ENCODE results near the gene DPP6. TPM values are rescaled to one million over a fixed set of nuclear protein-coding genes. Genes with fewer than 3 reads are reported as not detected.

DPP6 gene
- total and polyA plus RNA-seq, 9 donors: 0.22 to 3.9 (median 1.3) TPM; not detected in 1

DNA sequence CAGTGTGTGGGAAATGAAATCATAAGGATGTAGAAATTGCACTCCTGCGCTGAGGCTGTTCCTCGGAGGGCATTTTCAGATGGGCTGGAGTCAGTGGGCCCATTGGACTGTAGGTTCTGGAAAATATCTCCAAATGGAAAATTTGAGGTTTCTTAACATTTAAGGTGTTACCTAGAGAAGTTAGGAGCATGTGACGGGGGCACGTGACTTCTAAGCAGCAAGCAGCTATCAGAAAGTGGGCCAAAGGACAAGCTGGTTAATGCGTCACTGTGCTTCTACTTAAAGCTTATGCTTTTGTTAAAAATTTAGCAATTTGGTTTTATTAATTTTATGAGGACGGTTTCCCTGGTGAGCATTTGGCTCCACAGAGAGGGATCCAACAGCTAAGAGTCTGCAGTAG is 298.7 kb downstream of the DPP6 start:
- no peak for DNase-seq
- WGBS, 3 donors: 79 to 89% (median 83%) methylated on average over 6 of the region's 6 CpGs
- no peak overlapping the region for H3K27ac ChIP-seq
- no peaks in the 10 kb centered on the region for H3K4me1 ChIP-seq (ENCODE audit: insufficient read depth)
- no peaks in the 10 kb centered on the region for H3K9me3 ChIP-seq
- TF ChIP-seq POLR2A (IDR thresholded peaks at IDR 0.05) (no peak), EP300 (IDR thresholded peaks at IDR 0.05) (no peak)
- TF ChIP-seq, protein P1, sequence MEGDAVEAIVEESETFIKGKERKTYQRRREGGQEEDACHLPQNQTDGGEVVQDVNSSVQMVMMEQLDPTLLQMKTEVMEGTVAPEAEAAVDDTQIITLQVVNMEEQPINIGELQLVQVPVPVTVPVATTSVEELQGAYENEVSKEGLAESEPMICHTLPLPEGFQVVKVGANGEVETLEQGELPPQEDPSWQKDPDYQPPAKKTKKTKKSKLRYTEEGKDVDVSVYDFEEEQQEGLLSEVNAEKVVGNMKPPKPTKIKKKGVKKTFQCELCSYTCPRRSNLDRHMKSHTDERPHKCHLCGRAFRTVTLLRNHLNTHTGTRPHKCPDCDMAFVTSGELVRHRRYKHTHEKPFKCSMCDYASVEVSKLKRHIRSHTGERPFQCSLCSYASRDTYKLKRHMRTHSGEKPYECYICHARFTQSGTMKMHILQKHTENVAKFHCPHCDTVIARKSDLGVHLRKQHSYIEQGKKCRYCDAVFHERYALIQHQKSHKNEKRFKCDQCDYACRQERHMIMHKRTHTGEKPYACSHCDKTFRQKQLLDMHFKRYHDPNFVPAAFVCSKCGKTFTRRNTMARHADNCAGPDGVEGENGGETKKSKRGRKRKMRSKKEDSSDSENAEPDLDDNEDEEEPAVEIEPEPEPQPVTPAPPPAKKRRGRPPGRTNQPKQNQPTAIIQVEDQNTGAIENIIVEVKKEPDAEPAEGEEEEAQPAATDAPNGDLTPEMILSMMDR (IDR thresholded peaks at IDR 0.05): no peak
- no peak overlapping the region for H3K4me3 ChIP-seq
- no peaks in the 10 kb centered on the region for H3K36me3 ChIP-seq
- intact Hi-C loops (cut with DNase I): no loop called here
- H3K27me3 ChIP-seq: no peaks in the 10 kb centered on the region

DNA sequence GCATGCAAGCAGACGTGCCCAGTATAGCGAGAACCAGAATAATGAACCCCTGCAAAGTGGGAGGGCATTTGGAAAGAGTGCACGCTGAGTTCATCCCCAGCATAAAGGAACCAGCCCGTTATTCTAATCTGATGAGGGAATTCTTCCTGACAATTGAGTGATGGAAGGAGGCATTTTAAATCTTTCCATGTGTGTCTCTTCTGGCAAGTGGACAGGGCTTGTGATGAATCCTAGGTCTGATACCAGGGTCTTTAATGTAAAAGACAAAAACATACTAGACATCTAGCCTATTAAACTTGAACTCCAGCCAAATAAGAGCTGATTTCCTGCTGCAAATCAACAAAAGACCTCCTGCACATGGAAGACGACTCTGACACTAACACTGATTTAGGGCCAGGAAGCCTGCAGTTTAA is 301.2 kb downstream of the DPP6 start:
- H3K27ac ChIP-seq: no peak overlapping the region
- no peaks in the 10 kb centered on the region for H3K4me1 ChIP-seq (ENCODE audit: insufficient read depth)
- H3K4me3 ChIP-seq: no peak overlapping the region
- 5 to 14% (median 8%) methylated on average over 5 of the region's 5 CpGs for WGBS, 3 donors
- no peaks in the 10 kb centered on the region for H3K36me3 ChIP-seq
- H3K9me3 ChIP-seq: no peaks in the 10 kb centered on the region
- no peaks in the 10 kb centered on the region for H3K27me3 ChIP-seq
- TF ChIP-seq EP300 (IDR thresholded peaks at IDR 0.05): no peak
- TF ChIP-seq POLR2A (IDR thresholded peaks at IDR 0.05): no peak
- TF ChIP-seq, protein P1 (IDR thresholded peaks at IDR 0.05): no peak
- intact Hi-C loops (cut with DNase I): no loop called here
- DNase-seq: no peak

DNA sequence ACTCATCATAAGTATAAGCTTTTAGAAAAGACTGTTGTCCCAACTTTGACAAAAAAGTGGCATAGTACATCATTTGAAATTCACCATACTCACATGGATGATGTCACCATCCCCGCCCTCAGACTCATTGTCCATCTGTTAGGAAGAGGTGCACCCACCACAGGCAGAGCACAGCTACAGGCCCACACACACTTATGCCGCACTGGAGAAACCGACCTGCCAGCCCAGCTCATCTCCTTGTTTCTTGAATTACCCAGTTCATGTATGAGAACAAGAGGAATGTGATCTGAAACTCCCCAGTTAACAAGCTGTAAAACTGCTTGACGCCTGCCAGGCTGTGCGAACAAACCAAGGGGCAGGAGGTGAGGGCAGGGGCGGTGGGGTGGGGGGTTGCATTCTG is 312.0 kb downstream of the DPP6 start:
- no peak for TF ChIP-seq POLR2A (IDR thresholded peaks at IDR 0.05)
- TF ChIP-seq EP300 (IDR thresholded peaks at IDR 0.05): no peak
- TF ChIP-seq, protein P1 (IDR thresholded peaks at IDR 0.05): no peak
- no peaks in the 10 kb centered on the region for H3K36me3 ChIP-seq
- H3K27ac ChIP-seq: no peak overlapping the region
- DNase-seq: no peak
- H3K27me3 ChIP-seq: no peaks in the 10 kb centered on the region
- H3K4me3 ChIP-seq: no peak overlapping the region
- intact Hi-C loops (cut with DNase I): no loop called here
- H3K9me3 ChIP-seq: no peaks in the 10 kb centered on the region
- WGBS, 3 donors: 48 to 66% (median 61%) methylated on average over 6 of the region's 6 CpGs
- no peaks in the 10 kb centered on the region for H3K4me1 ChIP-seq (ENCODE audit: insufficient read depth)

DNA sequence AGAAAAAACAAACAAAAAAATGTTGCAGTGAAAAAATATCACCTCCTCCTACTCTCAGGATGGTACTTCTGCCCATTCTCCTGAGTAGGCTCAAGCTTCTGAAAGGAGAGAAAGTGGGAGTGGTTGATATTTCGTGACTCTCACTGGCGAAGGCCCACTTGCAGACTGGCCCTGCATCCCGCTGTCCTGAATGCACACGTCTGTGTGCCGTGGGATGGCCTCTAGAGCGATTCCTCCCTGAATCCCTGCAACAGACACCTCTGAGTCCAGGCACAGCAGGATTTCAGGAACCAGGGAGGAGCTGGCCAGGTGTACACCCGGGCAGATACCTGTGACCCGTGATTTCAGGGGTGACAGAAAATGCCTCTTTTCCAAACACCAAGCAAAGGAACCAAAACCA is 319.2 kb downstream of the DPP6 start:
- Histone ChIP-seq H3K4me3 (no peak overlapping the region), H3K27me3 (no peaks in the 10 kb centered on the region), H3K27ac (no peak overlapping the region), H3K9me3 (no peaks in the 10 kb centered on the region), H3K4me1 (ENCODE audit: insufficient read depth) (no peaks in the 10 kb centered on the region), H3K36me3 (no peaks in the 10 kb centered on the region)
- intact Hi-C loops (cut with DNase I): no loop called here
- no peak for DNase-seq
- whole genome bisulfite sequencing, 3 donors: 65 to 71% (median 69%) methylated on average over 8 of the region's 8 CpGs
- TF ChIP-seq EP300 (IDR thresholded peaks at IDR 0.05) (no peak), POLR2A (IDR thresholded peaks at IDR 0.05) (no peak)
- TF ChIP-seq, protein P1 (IDR thresholded peaks at IDR 0.05): no peak

All from ovary (tissue), 9 donors.